ENCODE data around the gene LEKR1.

LEKR1 gene

GRCh38 chr3:156973954-156974353 is 147.8 kb downstream of the LEKR1 start:
- no peak for DNase-seq (ENCODE audit: extremely low read depth in 1 of 2, low read depth in 1 of 2)

GRCh38 chr3:156974931-156975330 is 148.8 kb downstream of the LEKR1 start:
- no peak for DNase-seq (ENCODE audit: extremely low read depth in 1 of 2, low read depth in 1 of 2)

- DNase-seq (ENCODE audit: extremely low read depth in 1 of 2, low read depth in 1 of 2) = no peak
Measured at GRCh38 chr3:156975721-156976120, 149.6 kb downstream of the LEKR1 start.

- DNase-seq (ENCODE audit: extremely low read depth in 1 of 2, low read depth in 1 of 2) = no peak
Measured at GRCh38 chr3:156976933-156977332, 150.8 kb downstream of the LEKR1 start.

GRCh38 chr3:156978481-156978961 is 152.4 kb downstream of the LEKR1 start:
- DNase-seq (ENCODE audit: extremely low read depth in 1 of 2, low read depth in 1 of 2) = no peak

GRCh38 chr3:156981005-156981404 is 154.9 kb downstream of the LEKR1 start:
- DNase-seq (ENCODE audit: extremely low read depth in 1 of 2, low read depth in 1 of 2) = no peak

- no peak for DNase-seq (ENCODE audit: extremely low read depth in 1 of 2, low read depth in 1 of 2)
Measured at GRCh38 chr3:156983559-156983958, 157.4 kb downstream of the LEKR1 start.

- no peak for DNase-seq (ENCODE audit: extremely low read depth in 1 of 2, low read depth in 1 of 2)
Measured at GRCh38 chr3:156985711-156986110, 159.6 kb downstream of the LEKR1 start.

GRCh38 chr3:156987946-156988345 is 161.8 kb downstream of the LEKR1 start:
- DNase-seq (ENCODE audit: extremely low read depth in 1 of 2, low read depth in 1 of 2) = no peak

GRCh38 chr3:156997351-156997750 is 171.2 kb downstream of the LEKR1 start:
- no peak for DNase-seq (ENCODE audit: extremely low read depth in 1 of 2, low read depth in 1 of 2)

- DNase-seq (ENCODE audit: extremely low read depth in 1 of 2, low read depth in 1 of 2) = no peak
Measured at GRCh38 chr3:157001221-157001957, 175.2 kb downstream of the LEKR1 start.

GRCh38 chr3:157021679-157022078 is 195.5 kb downstream of the LEKR1 start:
- DNase-seq (ENCODE audit: extremely low read depth in 1 of 2, low read depth in 1 of 2) = no peak

GRCh38 chr3:157023226-157023625 is 197.1 kb downstream of the LEKR1 start:
- DNase-seq (ENCODE audit: extremely low read depth in 1 of 2, low read depth in 1 of 2) = no peak

GRCh38 chr3:157026091-157026490 is 199.9 kb downstream of the LEKR1 start:
- DNase-seq (ENCODE audit: extremely low read depth in 1 of 2, low read depth in 1 of 2) = no peak

- DNase-seq (ENCODE audit: extremely low read depth in 1 of 2, low read depth in 1 of 2) = no peak
Measured at GRCh38 chr3:157027861-157028745, 201.9 kb downstream of the LEKR1 start.

GRCh38 chr3:157029365-157029790 is 203.2 kb downstream of the LEKR1 start:
- DNase-seq (ENCODE audit: extremely low read depth in 1 of 2, low read depth in 1 of 2) = no peak

- DNase-seq (ENCODE audit: extremely low read depth in 1 of 2, low read depth in 1 of 2) = no peak
Measured at GRCh38 chr3:157030712-157031111, 204.6 kb downstream of the LEKR1 start.

GRCh38 chr3:157033001-157033400 is 206.8 kb downstream of the LEKR1 start:
- no peak for DNase-seq (ENCODE audit: extremely low read depth in 1 of 2, low read depth in 1 of 2)

- no peak for DNase-seq (ENCODE audit: extremely low read depth in 1 of 2, low read depth in 1 of 2)
Measured at GRCh38 chr3:157040456-157040855, 214.3 kb downstream of the LEKR1 start.

- no peak for DNase-seq (ENCODE audit: extremely low read depth in 1 of 2, low read depth in 1 of 2)
Measured at GRCh38 chr3:157042226-157042625, 216.1 kb downstream of the LEKR1 start.

GRCh38 chr3:157043771-157044170 is 217.6 kb downstream of the LEKR1 start:
- DNase-seq (ENCODE audit: extremely low read depth in 1 of 2, low read depth in 1 of 2) = no peak

Data from stimulated activated CD8-positive, alpha-beta memory T cell treated with anti-CD3 and anti-CD28 coated beads, Interleukin-7, amount 100 ng/mL, for 48 hours (primary cell).